AML-193 (cell line): ENCODE measurements around the gene ANO6.
"Not testable (repeated sequence)": the region's sequence is repeated elsewhere in the genome, so short reads cannot be mapped to it uniquely, and the experiment has no call there.

Experiments
- DNase-seq, 2 experiments: peaks; one replicate each; lab custom pipeline; 2025; lab: John Stamatoyannopoulos, UW

The ANO6 gene

DNA sequence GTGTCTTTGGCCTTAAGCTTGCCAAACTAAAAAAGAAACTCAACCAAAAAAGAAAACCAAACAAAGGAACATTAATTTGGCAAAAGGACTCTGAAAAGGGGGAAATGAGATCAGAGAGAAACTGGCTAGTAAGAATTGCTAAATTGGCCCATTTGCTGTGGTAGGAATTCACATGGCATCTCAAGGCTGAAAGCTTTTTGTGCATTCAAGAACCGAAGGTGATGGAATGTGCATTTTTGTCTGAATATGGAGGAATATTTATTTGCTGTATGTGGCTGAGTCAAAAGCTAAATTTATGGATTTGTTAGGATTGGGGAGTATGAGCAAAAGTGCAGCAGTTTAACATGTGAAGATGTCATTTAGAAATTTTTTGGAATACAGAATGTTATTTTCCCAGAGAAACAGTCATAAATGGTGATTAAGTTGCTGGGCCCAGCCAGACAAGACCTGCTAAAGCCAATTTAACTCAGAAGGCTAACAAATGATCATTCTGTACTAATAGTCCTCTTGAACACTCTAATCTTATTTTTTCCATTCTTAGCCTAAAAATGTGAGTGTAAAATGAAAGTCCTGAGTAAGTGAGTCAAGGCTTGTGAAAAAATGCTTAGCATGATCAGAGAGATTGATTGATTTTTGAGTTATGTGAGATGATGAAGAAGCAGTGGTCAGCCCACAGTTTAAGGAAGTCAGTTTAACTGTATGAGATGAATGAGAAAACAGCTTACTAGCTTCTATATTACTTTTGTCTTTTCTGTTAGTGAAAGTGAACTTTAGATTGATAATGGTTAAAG is 94.1 kb downstream of the ANO6 start:
- DNase-seq, result peak in 1 of 2 experiments; percentile 10

- no peak for DNase-seq
Observed at GRCh38 chr12:45310627-45310968, 94.7 kb downstream of the ANO6 start.

- no peak for DNase-seq
Observed at GRCh38 chr12:45312012-45312411, 96.1 kb downstream of the ANO6 start.

DNA sequence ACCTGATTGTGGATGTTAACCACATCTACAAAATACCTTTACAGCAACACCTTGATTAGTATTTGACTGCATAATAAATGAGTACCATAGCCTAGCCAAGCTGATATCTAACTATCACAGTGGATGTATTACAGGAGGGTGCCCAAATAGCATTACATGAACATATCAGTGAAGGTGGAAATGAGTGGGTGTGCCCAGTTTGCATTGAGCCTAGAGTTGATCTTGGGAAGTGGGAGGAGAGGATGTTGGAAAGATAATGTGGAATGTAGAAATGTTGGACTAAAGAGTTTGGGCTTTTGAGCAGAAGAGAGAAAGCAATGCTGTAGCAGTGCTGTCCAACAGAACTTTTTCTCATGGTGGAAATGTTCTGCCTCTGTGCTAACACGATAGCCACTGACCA is 98.9 kb downstream of the ANO6 start:
- DNase-seq, result no peak

DNA sequence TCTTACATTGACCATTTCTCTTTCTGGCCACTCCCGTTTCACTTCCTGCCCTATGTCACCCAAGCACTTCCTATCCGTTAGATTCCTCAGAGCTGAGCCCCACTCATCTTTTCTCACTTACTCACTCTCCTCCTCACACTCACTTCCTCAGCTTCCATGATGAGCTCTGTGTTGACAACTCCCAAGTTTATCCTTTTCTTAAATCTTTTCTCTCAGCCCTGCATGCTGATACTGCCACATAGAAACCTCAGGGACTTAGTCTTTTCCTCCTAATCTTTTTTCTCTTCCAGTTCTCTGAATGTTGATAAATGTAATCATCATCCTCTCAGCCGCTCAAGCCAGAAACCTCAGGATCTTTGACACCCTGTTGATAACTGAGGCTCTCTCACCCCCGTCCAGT is 99.6 kb downstream of the ANO6 start:
- no peak for DNase-seq

DNA sequence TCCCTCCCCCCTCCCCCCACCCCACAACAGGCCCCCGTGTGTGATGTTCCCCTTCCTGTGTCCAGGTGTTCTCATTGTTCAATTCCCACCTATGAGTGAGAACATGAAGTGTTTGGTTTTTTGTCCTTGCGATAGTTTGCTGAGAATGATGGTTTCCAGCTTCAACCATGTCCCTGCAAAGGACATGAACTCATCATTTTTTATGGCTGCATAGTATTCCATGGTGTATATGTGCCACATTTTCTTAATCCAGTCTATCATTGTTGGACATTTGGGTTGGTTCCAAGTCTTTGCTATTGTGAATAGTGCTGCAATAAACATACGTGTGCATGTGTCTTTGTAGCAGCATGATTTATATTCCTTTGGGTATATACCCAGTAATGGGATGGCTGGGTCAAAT is 101.4 kb downstream of the ANO6 start:
- DNase-seq, result not testable (repeated sequence)

GRCh38 chr12:45322810-45323209 is 106.9 kb downstream of the ANO6 start:
- DNase-seq, result no peak

GRCh38 chr12:45324391-45324790 is 108.5 kb downstream of the ANO6 start:
- DNase-seq, result no peak

DNA sequence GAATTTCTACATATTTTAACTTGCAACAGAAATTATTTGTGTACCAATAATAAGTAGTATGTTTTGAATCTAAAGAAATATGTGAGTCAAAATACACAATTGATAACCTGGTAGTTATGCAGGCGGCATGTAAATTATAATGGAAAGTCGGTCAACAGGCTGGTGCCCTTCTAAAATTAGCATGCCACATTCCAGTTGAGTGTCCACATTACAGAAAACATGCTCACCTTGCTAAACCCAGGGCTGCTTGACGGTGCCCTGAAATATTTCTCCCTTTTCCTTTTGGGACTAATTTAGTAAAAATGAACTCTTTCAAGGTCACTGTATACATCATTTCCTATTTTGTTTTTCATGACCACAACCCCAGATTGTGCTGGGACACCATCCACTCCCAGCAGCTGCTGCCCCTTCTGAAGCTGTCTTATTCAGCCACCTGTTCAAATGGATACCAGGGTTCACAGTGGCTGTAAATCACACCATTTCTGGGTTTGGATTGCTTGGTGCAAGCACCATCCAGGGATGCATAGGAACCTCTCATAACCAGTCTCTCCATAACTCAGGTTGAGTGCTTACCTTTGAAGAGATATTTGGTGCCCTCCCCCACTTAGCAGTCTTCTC is 110.6 kb downstream of the ANO6 start:
- DNase-seq, result no peak

GRCh38 chr12:45327823-45328383 is 112.0 kb downstream of the ANO6 start:
- no peak for DNase-seq

- peak in 1 of 2 experiments; percentile 30 for DNase-seq
Observed at GRCh38 chr12:45329238-45329637, 113.3 kb downstream of the ANO6 start.

GRCh38 chr12:45329702-45330101 is 113.8 kb downstream of the ANO6 start:
- DNase-seq, result no peak

GRCh38 chr12:45331552-45331951 is 115.7 kb downstream of the ANO6 start:
- DNase-seq, result no peak

- DNase-seq, result no peak
Observed at GRCh38 chr12:45334396-45334795, 118.5 kb downstream of the ANO6 start.

DNA sequence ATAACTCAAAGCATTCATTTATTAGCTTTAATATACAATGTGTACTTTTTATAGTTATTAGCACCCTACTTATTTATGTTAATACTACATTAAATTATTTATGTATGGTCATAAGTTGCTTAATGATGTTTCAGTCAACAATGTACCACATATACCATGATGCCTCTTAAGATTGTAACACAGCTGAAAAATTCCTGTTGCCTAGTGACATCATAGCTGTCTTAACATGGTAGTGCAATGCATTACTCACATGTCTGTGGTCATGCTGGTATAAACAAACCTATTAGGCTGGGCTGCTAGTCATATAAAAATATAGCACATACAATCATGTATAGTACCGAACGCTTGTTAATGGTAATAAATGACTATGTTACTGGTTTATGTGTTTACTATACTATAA is 120.4 kb downstream of the ANO6 start:
- peak in 1 of 2 experiments; percentile 22 for DNase-seq

DNA sequence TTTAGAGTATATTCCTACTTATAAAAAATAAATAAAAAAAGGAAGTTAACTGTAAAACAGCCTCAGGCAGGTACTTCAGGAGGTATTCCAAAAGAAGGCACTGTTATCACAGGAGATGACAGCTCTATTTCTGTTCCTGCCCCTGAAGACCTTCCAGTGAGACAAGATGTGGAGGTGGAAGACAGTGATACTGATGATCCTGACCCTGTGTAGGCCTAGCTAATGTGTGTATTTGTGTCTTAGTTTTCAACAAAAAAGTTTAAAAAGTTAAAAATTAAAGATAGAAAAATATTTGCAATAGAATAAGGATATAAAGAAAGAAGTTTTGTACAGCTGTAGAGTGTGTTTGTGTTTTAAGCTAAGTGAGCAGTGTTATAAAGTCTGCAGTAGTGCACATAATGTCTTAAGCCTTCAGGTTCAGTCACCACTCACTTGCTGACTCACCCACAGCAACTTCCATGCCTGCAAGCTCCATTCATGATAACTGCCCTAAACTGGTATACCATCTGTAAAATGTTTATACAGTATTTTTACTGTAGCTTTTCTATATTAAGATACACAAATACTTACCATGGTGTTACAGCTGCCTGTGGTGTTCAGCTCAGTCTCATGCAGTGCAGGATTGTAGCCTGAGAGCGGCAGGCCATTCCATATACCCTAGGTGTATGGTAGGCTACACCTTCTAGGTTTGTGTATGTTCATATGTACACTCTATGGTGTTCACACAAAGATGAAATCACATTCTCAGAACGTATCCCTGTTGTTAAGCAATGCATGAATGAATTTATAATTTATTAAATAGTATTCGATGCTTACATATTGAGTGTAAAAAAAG is 121.1 kb downstream of the ANO6 start:
- no peak for DNase-seq

- no peak for DNase-seq
Observed at GRCh38 chr12:45337835-45338234, 121.9 kb downstream of the ANO6 start.

GRCh38 chr12:45338272-45338671 is 122.4 kb downstream of the ANO6 start:
- DNase-seq, result no peak

DNA sequence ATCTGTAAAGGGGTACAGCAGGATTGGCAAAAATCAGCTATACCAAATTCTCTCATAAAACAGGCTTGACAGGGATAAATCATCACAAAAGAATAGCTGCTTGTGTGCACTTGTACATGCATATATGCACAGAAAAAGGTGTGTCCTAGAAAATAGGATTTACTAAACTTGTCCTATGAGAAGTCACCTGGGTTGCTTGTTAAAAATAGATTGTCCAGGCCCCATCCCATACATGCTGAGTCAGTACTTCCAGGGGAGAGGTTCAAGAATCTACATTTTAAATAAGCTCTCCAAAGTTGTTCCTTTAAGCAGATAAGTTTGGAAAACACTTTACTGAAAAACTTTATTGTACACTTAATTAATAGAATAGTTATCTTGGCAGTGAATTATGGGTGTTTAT is 123.1 kb downstream of the ANO6 start:
- DNase-seq, result no peak

- DNase-seq, result no peak
Observed at GRCh38 chr12:45342171-45342570, 126.3 kb downstream of the ANO6 start.

DNA sequence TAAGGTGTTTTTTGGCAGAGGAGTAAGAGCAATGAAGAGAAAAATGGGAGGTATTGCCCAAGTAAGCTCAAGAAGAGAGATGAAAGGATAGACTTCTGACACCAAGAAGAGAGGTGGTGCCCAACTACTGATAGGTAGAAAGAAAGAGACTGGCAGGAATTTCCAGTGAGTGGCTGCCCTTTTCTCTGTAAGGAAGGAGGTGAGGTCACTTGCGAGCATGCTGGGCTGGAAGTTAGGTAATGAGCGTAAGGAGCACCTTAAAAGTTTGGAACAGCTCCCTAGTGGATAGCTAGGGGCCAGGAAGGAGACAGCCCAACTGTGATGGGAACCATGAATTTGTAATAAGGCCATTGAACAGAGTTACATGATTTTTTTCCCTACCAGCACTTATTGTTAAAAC is 127.0 kb downstream of the ANO6 start:
- no peak for DNase-seq

GRCh38 chr12:45343269-45344051 is 127.6 kb downstream of the ANO6 start:
- no peak for DNase-seq
